ENCODE measurements around the gene KCNH2.

DNA sequence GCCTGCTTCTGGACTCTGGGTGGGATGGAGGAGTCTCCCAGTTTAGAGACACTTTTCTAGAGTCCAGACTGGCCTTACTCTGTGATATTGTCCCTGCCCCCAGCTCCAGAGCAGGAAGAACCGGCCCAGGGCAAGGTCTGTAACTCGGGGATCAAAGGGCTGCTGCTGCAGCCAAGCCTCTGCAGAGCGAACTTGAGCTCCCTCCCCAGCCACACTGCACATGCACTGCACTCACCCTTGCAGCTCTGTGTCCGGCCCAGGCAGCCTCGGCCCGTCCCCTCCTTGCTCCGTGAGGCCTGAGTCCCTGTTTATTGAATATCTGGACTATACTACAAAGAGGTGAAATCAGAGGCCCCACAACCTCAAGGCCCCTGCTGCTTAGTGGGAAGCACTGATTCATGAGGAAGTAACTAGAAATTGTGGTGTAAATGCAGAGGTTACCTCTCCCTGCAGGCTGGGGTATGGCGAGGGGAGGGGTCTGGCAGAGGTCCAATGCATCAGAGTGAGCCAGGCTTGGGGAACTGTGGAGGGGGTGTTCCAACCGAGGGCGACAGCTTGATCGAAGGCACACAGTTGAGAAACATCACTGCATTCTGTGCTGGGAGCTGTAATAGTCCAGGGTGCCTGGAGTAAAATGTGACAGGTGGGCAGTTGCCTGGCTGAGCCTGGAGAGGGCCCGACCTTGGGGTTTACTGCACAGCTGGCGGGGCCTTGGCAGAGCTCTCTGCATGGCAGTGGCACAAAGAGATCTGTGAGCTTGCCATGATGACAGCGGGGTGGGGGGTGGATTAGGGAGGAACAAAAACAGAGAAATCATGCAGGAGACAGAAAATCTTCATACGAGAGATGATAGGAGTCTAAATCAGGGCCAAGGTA is 76.7 kb downstream of the KCNH2 start:
- no peak for TF ChIP-seq EP300 (IDR thresholded peaks at IDR 0.05)
- TF ChIP-seq, protein P1, sequence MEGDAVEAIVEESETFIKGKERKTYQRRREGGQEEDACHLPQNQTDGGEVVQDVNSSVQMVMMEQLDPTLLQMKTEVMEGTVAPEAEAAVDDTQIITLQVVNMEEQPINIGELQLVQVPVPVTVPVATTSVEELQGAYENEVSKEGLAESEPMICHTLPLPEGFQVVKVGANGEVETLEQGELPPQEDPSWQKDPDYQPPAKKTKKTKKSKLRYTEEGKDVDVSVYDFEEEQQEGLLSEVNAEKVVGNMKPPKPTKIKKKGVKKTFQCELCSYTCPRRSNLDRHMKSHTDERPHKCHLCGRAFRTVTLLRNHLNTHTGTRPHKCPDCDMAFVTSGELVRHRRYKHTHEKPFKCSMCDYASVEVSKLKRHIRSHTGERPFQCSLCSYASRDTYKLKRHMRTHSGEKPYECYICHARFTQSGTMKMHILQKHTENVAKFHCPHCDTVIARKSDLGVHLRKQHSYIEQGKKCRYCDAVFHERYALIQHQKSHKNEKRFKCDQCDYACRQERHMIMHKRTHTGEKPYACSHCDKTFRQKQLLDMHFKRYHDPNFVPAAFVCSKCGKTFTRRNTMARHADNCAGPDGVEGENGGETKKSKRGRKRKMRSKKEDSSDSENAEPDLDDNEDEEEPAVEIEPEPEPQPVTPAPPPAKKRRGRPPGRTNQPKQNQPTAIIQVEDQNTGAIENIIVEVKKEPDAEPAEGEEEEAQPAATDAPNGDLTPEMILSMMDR (IDR thresholded peaks at IDR 0.05) = no peak
